Natural killer cell (primary cell): ENCODE data around the gene ZNF367. TPM values are rescaled to one million over a fixed set of nuclear protein-coding genes. Genes with fewer than 3 reads are reported as not detected.
"Not testable (repeated sequence)": the region's sequence is repeated elsewhere in the genome, so short reads cannot be mapped to it uniquely, and the experiment has no call there.

Experiments used
- ATAC-seq, 3 donors: fragments of 150-1000 bp in 2 of 3; fragments of 200-7000 bp in 1 of 3; cut with Tn5 transposase; 1 replicate in 1 of 3; 2 replicates in 2 of 3; pipeline ENCODE4 v1.10.0; 2021; ENCODE audit warnings: mild to moderate bottlenecking in 2 of 3, moderate library complexity in 2 of 3
- DNase-seq, 2 donors: peaks; one replicate each; pipeline versions ENCODE4 v3.0.0 to v3.0.0-alpha.2; 2013 to 2021; ENCODE audit warnings: mixed read lengths in 1 of 2
- H3K27ac ChIP-seq: one replicate; pipeline ENCODE4 v1.5.1; 2013; ENCODE audit warnings: mild to moderate bottlenecking, low read length
- H3K27me3 ChIP-seq: one replicate; pipeline ENCODE4 v1.6.1; 2013; ENCODE audit warnings: low read length; ENCODE audit not compliant: control insufficient read depth, insufficient read depth
- H3K36me3 ChIP-seq: one replicate; pipeline ENCODE4 v1.6.1; 2013; ENCODE audit warnings: low read length; ENCODE audit not compliant: control insufficient read depth, insufficient read depth
- H3K4me1 ChIP-seq: one replicate; pipeline ENCODE4 v1.6.1; 2013; ENCODE audit warnings: low read length; ENCODE audit not compliant: control insufficient read depth, insufficient read depth
- H3K4me3 ChIP-seq: one replicate; pipeline ENCODE4 v1.5.1; 2013; ENCODE audit warnings: low read length
- H3K9me3 ChIP-seq: one replicate; pipeline ENCODE4 v1.6.1; 2013; ENCODE audit warnings: low read length; ENCODE audit not compliant: control insufficient read depth, insufficient read depth
- H3K27ac Mint-ChIP-seq, 2 donors: one replicate each; pipeline ENCODE4 v1.8.0; 2022; ENCODE audit warnings: mild to moderate bottlenecking in 2 of 2, mixed read lengths in 2 of 2, moderate library complexity in 1 of 2
- H3K27me3 Mint-ChIP-seq, 2 donors: one replicate each; pipeline ENCODE4 v1.8.0; 2022; ENCODE audit warnings: low read depth in 2 of 2, mixed read lengths in 2 of 2
- H3K36me3 Mint-ChIP-seq: one replicate; pipeline ENCODE4 v1.8.0; 2022; ENCODE audit warnings: mixed read lengths
- H3K4me1 Mint-ChIP-seq, 2 donors: one replicate each; pipeline ENCODE4 v1.8.0; 2022; ENCODE audit warnings: mixed read lengths in 2 of 2
- H3K4me3 Mint-ChIP-seq: one replicate; pipeline ENCODE4 v1.8.0; 2022; ENCODE audit warnings: mild to moderate bottlenecking, moderate library complexity, mixed read lengths
- H3K9me3 Mint-ChIP-seq, 2 donors: one replicate each; pipeline ENCODE4 v1.8.0; 2022; ENCODE audit warnings: mixed read lengths in 2 of 2
- CTCF ChIP-seq: fragments of 200-600 bp; IDR thresholded peaks from one replicate; pipeline ENCODE4 v1.8.0; 2022; ENCODE audit warnings: antibody characterized with exemption
- WGBS: methylation state at CpG from one replicate; pipeline ENCODE4 v1.1.7; 2013; ENCODE audit warnings: missing lambda C conversion rate; ENCODE audit not compliant: insufficient coverage; 5-methylcytosine and 5-hydroxymethylcytosine counted together
- intact Hi-C: fragments of 100-400 bp; cut with micrococcal nuclease; formaldehyde crosslinking; loops from one replicate; pipeline ENCODE4 v1.14.2; 2022
- total RNA-seq, 4 donors: library from RNA; stranded (reverse); fragments of 120-200 nt in 1 of 4; gene quantifications; one replicate each; pipeline versions ENCODE4 v1.2.3 to v1.2.4, GENCODE V29; 2013 to 2022

The ZNF367 gene
- total RNA-seq, 3 donors from 2014 or later (not counting 1 experiment from before 2014, with no cell fraction given) = 4.4 to 6.2 (median 4.5) TPM

GRCh38 chr9:96361668-96362067 is 56.5 kb downstream of the ZNF367 start:
- intact Hi-C loops = no loop called here
- 92% methylated on average over 6 of the region's 6 CpGs for WGBS
- Histone ChIP-seq H3K27ac (no peak overlapping the region), H3K4me3 (no peak overlapping the region), H3K36me3 (peaks cover 11% of the 10 kb centered on the region), H3K27me3 (no peaks in the 10 kb centered on the region), H3K9me3 (no peaks in the 10 kb centered on the region), H3K4me1 (no peaks in the 10 kb centered on the region)
- H3K36me3 Mint-ChIP-seq = peaks cover 7% of the 10 kb centered on the region
- H3K4me1 Mint-ChIP-seq = no peaks in the 10 kb centered on the region
- H3K4me3 Mint-ChIP-seq = no peak overlapping the region
- H3K27ac Mint-ChIP-seq = no peak overlapping the region
- H3K27me3 Mint-ChIP-seq = no peaks in the 10 kb centered on the region
- TF ChIP-seq CTCF = no peak
- ATAC-seq = no peak
- H3K9me3 Mint-ChIP-seq = no peaks in the 10 kb centered on the region
- DNase-seq = no peak

GRCh38 chr9:96360976-96361375 is 57.2 kb downstream of the ZNF367 start:
- peaks cover 7% of the 10 kb centered on the region for H3K36me3 Mint-ChIP-seq
- H3K9me3 Mint-ChIP-seq = no peaks in the 10 kb centered on the region
- H3K27me3 Mint-ChIP-seq = no peaks in the 10 kb centered on the region
- intact Hi-C loops = no loop called here
- H3K4me3 Mint-ChIP-seq = no peak overlapping the region
- H3K4me3 ChIP-seq = no peak overlapping the region
- DNase-seq (no peak), ATAC-seq (no peak)
- WGBS = 82% methylated on average over 2 of the region's 2 CpGs
- no peaks in the 10 kb centered on the region for H3K9me3 ChIP-seq
- no peaks in the 10 kb centered on the region for H3K27me3 ChIP-seq
- no peak overlapping the region for H3K27ac Mint-ChIP-seq
- H3K4me1 ChIP-seq = no peaks in the 10 kb centered on the region
- no peaks in the 10 kb centered on the region for H3K4me1 Mint-ChIP-seq
- no peak overlapping the region for H3K27ac ChIP-seq
- no peak for TF ChIP-seq CTCF
- peaks cover 16% of the 10 kb centered on the region for H3K36me3 ChIP-seq

GRCh38 chr9:96360523-96360922 is 57.6 kb downstream of the ZNF367 start:
- DNase-seq, H3K4me1 Mint-ChIP-seq, H3K27ac ChIP-seq, H3K27me3 ChIP-seq, H3K27me3 Mint-ChIP-seq, ATAC-seq, H3K4me3 Mint-ChIP-seq, H3K27ac Mint-ChIP-seq, H3K9me3 ChIP-seq, intact Hi-C loops, H3K4me3 ChIP-seq, H3K4me1 ChIP-seq, H3K36me3 Mint-ChIP-seq, H3K9me3 Mint-ChIP-seq: not testable (repeated sequence)
- H3K36me3 ChIP-seq = peaks cover 18% of the 10 kb centered on the region
- WGBS = 100% methylated on average over 4 of the region's 6 CpGs

GRCh38 chr9:96350866-96351265 is 67.3 kb downstream of the ZNF367 start:
- Histone ChIP-seq H3K9me3 (no peaks in the 10 kb centered on the region), H3K4me1 (no peaks in the 10 kb centered on the region), H3K36me3 (peaks cover 1% of the 10 kb centered on the region), H3K27ac (no peak overlapping the region), H3K27me3 (no peaks in the 10 kb centered on the region), H3K4me3 (no peak overlapping the region)
- no CpG with 5 or more reads among the region's 1 CpG for WGBS
- no peak for ATAC-seq
- DNase-seq = no peak
- H3K4me1 Mint-ChIP-seq = no peaks in the 10 kb centered on the region
- intact Hi-C loops = no loop called here
- H3K36me3 Mint-ChIP-seq = no peaks in the 10 kb centered on the region
- H3K4me3 Mint-ChIP-seq = no peak overlapping the region
- TF ChIP-seq CTCF = no peak
- H3K27me3 Mint-ChIP-seq = no peaks in the 10 kb centered on the region
- H3K27ac Mint-ChIP-seq = no peak overlapping the region
- no peaks in the 10 kb centered on the region for H3K9me3 Mint-ChIP-seq
